Liver (tissue), 9 donors: ENCODE measurements around the gene DSCAML1. TPM values are rescaled to one million over a fixed set of nuclear protein-coding genes. Genes with fewer than 3 reads are reported as not detected.

Experiments
- DNase-seq: peaks from one replicate; pipeline ENCODE4 v3.0.0-alpha.2; 2017; ENCODE audit warnings: low spot score
- H3K27ac ChIP-seq, 2 donors: one replicate each; pipeline ENCODE4 v1.7.0; 2013; ENCODE audit warnings: inconsistent platforms in 2 of 2, low read length in 2 of 2, control low read depth in 1 of 2, low read depth in 1 of 2, mild to moderate bottlenecking in 1 of 2
- H3K27me3 ChIP-seq, 4 donors: one replicate each; pipeline versions ENCODE4 v1.6.1 to v1.7.0; 2013; ENCODE audit warnings: low read length in 3 of 4, inconsistent platforms in 1 of 4, mild to moderate bottlenecking in 1 of 4, moderate library complexity in 1 of 4; ENCODE audit not compliant: control insufficient read depth in 4 of 4, insufficient read depth in 4 of 4
- H3K36me3 ChIP-seq, 4 donors: one replicate each; pipeline versions ENCODE4 v1.6.1 to v1.7.0; 2013; ENCODE audit warnings: low read length in 3 of 4, mild to moderate bottlenecking in 3 of 4, low read depth in 1 of 4, moderate library complexity in 1 of 4; ENCODE audit not compliant: control insufficient read depth in 4 of 4, insufficient read depth in 3 of 4
- H3K4me1 ChIP-seq, 4 donors: one replicate each; pipeline versions ENCODE4 v1.6.1 to v1.7.0; 2013; ENCODE audit warnings: low read length in 3 of 4, mild to moderate bottlenecking in 3 of 4, moderate library complexity in 1 of 4; ENCODE audit not compliant: control insufficient read depth in 4 of 4, insufficient read depth in 4 of 4
- H3K4me3 ChIP-seq, 3 donors: one replicate each; pipeline versions ENCODE4 v1.6.1 to v1.7.0; 2013; ENCODE audit warnings: low read length in 3 of 3, control low read depth in 1 of 3, low read depth in 1 of 3, mild to moderate bottlenecking in 1 of 3
- H3K9ac ChIP-seq, 2 donors: one replicate each; pipeline ENCODE4 v1.7.0; 2013; ENCODE audit warnings: low read length in 2 of 2, mild to moderate bottlenecking in 2 of 2, moderate library complexity in 2 of 2, control low read depth in 1 of 2, low read depth in 1 of 2
- H3K9me3 ChIP-seq, 4 donors: one replicate each; pipeline versions ENCODE4 v1.6.1 to v1.7.0; 2013; ENCODE audit warnings: low read length in 3 of 4; ENCODE audit not compliant: control insufficient read depth in 4 of 4
- EGR1 ChIP-seq, 2 donors: IDR thresholded peaks; 2 replicates each; pipeline ENCODE4 v1.6.1; 2016 to 2018; ENCODE audit warnings: antibody characterized with exemption in 2 of 2, low read depth in 2 of 2
- FOXA1 ChIP-seq: IDR thresholded peaks from 2 replicates; pipeline ENCODE4 v1.6.1; 2016; ENCODE audit warnings: antibody characterized with exemption
- FOXA2 ChIP-seq: IDR thresholded peaks from 2 replicates; pipeline ENCODE4 v1.6.1; 2016; ENCODE audit warnings: antibody characterized with exemption
- GABPA ChIP-seq, 2 donors: IDR thresholded peaks in 1 of 2; conservative IDR thresholded peaks in 1 of 2; 2 replicates each; pipeline ENCODE4 v1.6.1; 2016; ENCODE audit warnings: antibody characterized with exemption in 2 of 2, mild to moderate bottlenecking in 1 of 2, moderate library complexity in 1 of 2
- HNF4A ChIP-seq, 2 donors: conservative IDR thresholded peaks; 2 replicates each; pipeline ENCODE4 v1.6.1; 2016; ENCODE audit warnings: antibody characterized with exemption in 2 of 2, mild to moderate bottlenecking in 2 of 2
- JUND ChIP-seq, 2 donors: IDR thresholded peaks; 2 replicates each; pipeline ENCODE4 v1.6.1; 2016; ENCODE audit warnings: antibody characterized with exemption in 2 of 2
- NR2F2 ChIP-seq: IDR thresholded peaks from 2 replicates; pipeline ENCODE4 v1.6.1; 2016; ENCODE audit warnings: antibody characterized with exemption
- RAD21 ChIP-seq, 2 donors: IDR thresholded peaks; 2 replicates each; pipeline ENCODE4 v1.6.1; 2016; ENCODE audit warnings: antibody characterized with exemption in 2 of 2, mild to moderate bottlenecking in 2 of 2
- RXRA ChIP-seq, 2 donors: IDR thresholded peaks; 2 replicates each; pipeline ENCODE4 v1.6.1; 2017 to 2018; ENCODE audit warnings: antibody characterized with exemption in 2 of 2, mild to moderate bottlenecking in 1 of 2
- SP1 ChIP-seq: IDR thresholded peaks from 2 replicates; pipeline ENCODE4 v1.6.1; 2018; ENCODE audit warnings: antibody characterized with exemption, mild to moderate bottlenecking
- TAF1 ChIP-seq: conservative IDR thresholded peaks from 2 replicates; pipeline ENCODE4 v1.6.1; 2016; ENCODE audit warnings: antibody characterized with exemption, mild to moderate bottlenecking
- YY1 ChIP-seq: IDR thresholded peaks from 2 replicates; pipeline ENCODE4 v1.6.1; 2016; ENCODE audit warnings: antibody characterized with exemption, mild to moderate bottlenecking
- WGBS: extraction: QIAGEN DNeasy Blood & Tissue Kit; methylation state at CpG from one replicate; pipeline ENCODE4 v1.1.7; 2013; 5-methylcytosine and 5-hydroxymethylcytosine counted together
- polyA plus RNA-seq, 2 donors: library from polyadenylated mRNA; stranded (reverse) in 1 of 2; unstranded in 1 of 2; fragments of 200-250 nt in 1 of 2; fragments of >200 nt in 1 of 2; fragmentation: Nextera tagmentation in 1 of 2; extraction: Ambion mirVana in 1 of 2; gene quantifications; one replicate each; pipeline versions ENCODE4 v1.2.1 to v1.2.3, GENCODE V29; 2013 to 2015
- total RNA-seq, 2 donors: library from RNA; depleted of rRNA; stranded (reverse); fragments of >200 nt; gene quantifications; one replicate each; pipeline ENCODE4 v1.2.3, GENCODE V29; 2014
- TF ChIP-seq, protein P1 (sequence below): IDR thresholded peaks from 2 replicates; pipeline ENCODE4 v1.6.1; 2016; ENCODE audit warnings: antibody characterized with exemption
- TF ChIP-seq, protein P2 (sequence below): fragments of 150-350 bp; IDR thresholded peaks from 2 replicates; pipeline ENCODE4 v1.5.1; 2017; ENCODE audit warnings: improper control_type of control experiment, low read depth, low read length; ENCODE audit not compliant: missing input control
- TF ChIP-seq, protein P3 (sequence below): IDR thresholded peaks from 2 replicates; pipeline ENCODE4 v1.6.1; 2016; ENCODE audit warnings: antibody characterized with exemption
- donor health status: healthy.
- donor health status: healthy.
- donor health status: healthy.
- donor health status: healthy.
- donor health status: healthy.

The DSCAML1 gene
- total and polyA plus RNA-seq, 4 donors = 0.07 to 0.42 (median 0.20) TPM

- 64% methylated on average over 5 of the region's 5 CpGs for WGBS
Observed at GRCh38 chr11:117663414-117663813, 133.6 kb downstream of the DSCAML1 start.

GRCh38 chr11:117662671-117663269 is 134.2 kb downstream of the DSCAML1 start:
- H3K9me3 ChIP-seq = no peaks in the 10 kb centered on the region
- WGBS = 95% methylated on average over 14 of the region's 14 CpGs
- no peaks in the 10 kb centered on the region for H3K36me3 ChIP-seq
- no peak overlapping the region for H3K4me3 ChIP-seq
- no peak for DNase-seq
- no peak overlapping the region for H3K9ac ChIP-seq
- H3K27ac ChIP-seq = no peak overlapping the region
- no peaks in the 10 kb centered on the region for H3K27me3 ChIP-seq
- H3K4me1 ChIP-seq = no peaks in the 10 kb centered on the region
- TF ChIP-seq SP1 = no peak
- no peak for TF ChIP-seq NR2F2
- TF ChIP-seq EGR1 (IDR thresholded peaks at IDR 0.05; ENCODE audit: low read depth in 2 of 2) = no peak
- TF ChIP-seq RAD21 (IDR thresholded peaks at IDR 0.05) = no peak
- TF ChIP-seq TAF1 = no peak
- TF ChIP-seq, protein P1, sequence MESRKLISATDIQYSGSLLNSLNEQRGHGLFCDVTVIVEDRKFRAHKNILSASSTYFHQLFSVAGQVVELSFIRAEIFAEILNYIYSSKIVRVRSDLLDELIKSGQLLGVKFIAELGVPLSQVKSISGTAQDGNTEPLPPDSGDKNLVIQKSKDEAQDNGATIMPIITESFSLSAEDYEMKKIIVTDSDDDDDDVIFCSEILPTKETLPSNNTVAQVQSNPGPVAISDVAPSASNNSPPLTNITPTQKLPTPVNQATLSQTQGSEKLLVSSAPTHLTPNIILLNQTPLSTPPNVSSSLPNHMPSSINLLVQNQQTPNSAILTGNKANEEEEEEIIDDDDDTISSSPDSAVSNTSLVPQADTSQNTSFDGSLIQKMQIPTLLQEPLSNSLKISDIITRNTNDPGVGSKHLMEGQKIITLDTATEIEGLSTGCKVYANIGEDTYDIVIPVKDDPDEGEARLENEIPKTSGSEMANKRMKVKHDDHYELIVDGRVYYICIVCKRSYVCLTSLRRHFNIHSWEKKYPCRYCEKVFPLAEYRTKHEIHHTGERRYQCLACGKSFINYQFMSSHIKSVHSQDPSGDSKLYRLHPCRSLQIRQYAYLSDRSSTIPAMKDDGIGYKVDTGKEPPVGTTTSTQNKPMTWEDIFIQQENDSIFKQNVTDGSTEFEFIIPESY = no peak
- no peak for TF ChIP-seq FOXA1
- no peak for TF ChIP-seq RXRA (IDR thresholded peaks at IDR 0.05)
- TF ChIP-seq FOXA2 = no peak
- TF ChIP-seq, protein P2, sequence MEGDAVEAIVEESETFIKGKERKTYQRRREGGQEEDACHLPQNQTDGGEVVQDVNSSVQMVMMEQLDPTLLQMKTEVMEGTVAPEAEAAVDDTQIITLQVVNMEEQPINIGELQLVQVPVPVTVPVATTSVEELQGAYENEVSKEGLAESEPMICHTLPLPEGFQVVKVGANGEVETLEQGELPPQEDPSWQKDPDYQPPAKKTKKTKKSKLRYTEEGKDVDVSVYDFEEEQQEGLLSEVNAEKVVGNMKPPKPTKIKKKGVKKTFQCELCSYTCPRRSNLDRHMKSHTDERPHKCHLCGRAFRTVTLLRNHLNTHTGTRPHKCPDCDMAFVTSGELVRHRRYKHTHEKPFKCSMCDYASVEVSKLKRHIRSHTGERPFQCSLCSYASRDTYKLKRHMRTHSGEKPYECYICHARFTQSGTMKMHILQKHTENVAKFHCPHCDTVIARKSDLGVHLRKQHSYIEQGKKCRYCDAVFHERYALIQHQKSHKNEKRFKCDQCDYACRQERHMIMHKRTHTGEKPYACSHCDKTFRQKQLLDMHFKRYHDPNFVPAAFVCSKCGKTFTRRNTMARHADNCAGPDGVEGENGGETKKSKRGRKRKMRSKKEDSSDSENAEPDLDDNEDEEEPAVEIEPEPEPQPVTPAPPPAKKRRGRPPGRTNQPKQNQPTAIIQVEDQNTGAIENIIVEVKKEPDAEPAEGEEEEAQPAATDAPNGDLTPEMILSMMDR = no peak

More at GRCh38 chr11:117663414-117663813, 133.6 kb downstream of the DSCAML1 start:
- H3K27ac ChIP-seq = no peak overlapping the region
- H3K4me3 ChIP-seq = no peak overlapping the region
- H3K9ac ChIP-seq = no peak overlapping the region
- TF ChIP-seq YY1 (no peak), RAD21 (IDR thresholded peaks at IDR 0.05) (no peak), SP1 (no peak), RXRA (IDR thresholded peaks at IDR 0.05) (no peak), JUND (IDR thresholded peaks at IDR 0.05) (no peak), EGR1 (IDR thresholded peaks at IDR 0.05; ENCODE audit: low read depth in 2 of 2) (no peak), HNF4A (conservative IDR thresholded peaks at IDR 0.05) (no peak), FOXA2 (no peak), FOXA1 (no peak), GABPA (IDR thresholded peaks at IDR 0.05 in 1 of 2, conservative IDR thresholded peaks at IDR 0.05 in 1 of 2) (no peak)
- TF ChIP-seq, protein P1 = no peak
- TF ChIP-seq, protein P3, sequence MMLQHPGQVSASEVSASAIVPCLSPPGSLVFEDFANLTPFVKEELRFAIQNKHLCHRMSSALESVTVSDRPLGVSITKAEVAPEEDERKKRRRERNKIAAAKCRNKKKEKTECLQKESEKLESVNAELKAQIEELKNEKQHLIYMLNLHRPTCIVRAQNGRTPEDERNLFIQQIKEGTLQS = no peak
- no peaks in the 10 kb centered on the region for H3K36me3 ChIP-seq
- H3K9me3 ChIP-seq = no peaks in the 10 kb centered on the region
- H3K27me3 ChIP-seq = no peaks in the 10 kb centered on the region
- H3K4me1 ChIP-seq = no peaks in the 10 kb centered on the region
- DNase-seq = no peak
